Glutamatergic neuron (in vitro differentiated cells): ENCODE results near the gene PPP3R1. TPM values are rescaled to one million over a fixed set of nuclear protein-coding genes. Genes with fewer than 3 reads are reported as not detected.
A peak's percentile ranks its signal among the peaks of the same experiment; 100 is the strongest.

Experiments
- DNase-seq: peaks from one replicate; pipeline ENCODE4 v3.0.0; 2022
- H3K27ac Mint-ChIP-seq: one replicate; pipeline ENCODE4 v1.8.0; 2020; ENCODE audit warnings: mild to moderate bottlenecking, mixed read lengths, inconsistent platforms; ENCODE audit not compliant: unreplicated experiment
- H3K27me3 Mint-ChIP-seq: one replicate; pipeline ENCODE4 v1.8.0; 2020; ENCODE audit warnings: mild to moderate bottlenecking, moderate library complexity, mixed read lengths, inconsistent platforms; ENCODE audit not compliant: unreplicated experiment
- H3K36me3 Mint-ChIP-seq: one replicate; pipeline ENCODE4 v1.8.0; 2020; ENCODE audit warnings: mild to moderate bottlenecking, mixed read lengths, inconsistent platforms; ENCODE audit not compliant: unreplicated experiment
- H3K4me1 Mint-ChIP-seq: one replicate; pipeline ENCODE4 v1.8.0; 2020; ENCODE audit warnings: mild to moderate bottlenecking, low read depth, mixed read lengths, inconsistent platforms; ENCODE audit not compliant: unreplicated experiment
- H3K4me3 Mint-ChIP-seq: one replicate; pipeline ENCODE4 v1.8.0; 2020; ENCODE audit warnings: mild to moderate bottlenecking, mixed read lengths, inconsistent platforms; ENCODE audit not compliant: unreplicated experiment
- H3K9me3 Mint-ChIP-seq: one replicate; pipeline ENCODE4 v1.8.0; 2020; ENCODE audit warnings: mild to moderate bottlenecking, moderate library complexity, mixed read lengths, inconsistent platforms; ENCODE audit not compliant: unreplicated experiment
- CTCF ChIP-seq: fragments of 200-600 bp; sonication (generic); IDR thresholded peaks from one replicate; pipeline ENCODE4 v1.5.0; 2021; ENCODE audit not compliant: partially characterized antibody, unreplicated experiment
- total RNA-seq: library from RNA; stranded (reverse); fragmentation: NEBNext Ultra II Directional; extraction: Animal tissue kit (Norgen Biotek cat#: 25700); gene quantifications from one replicate; pipeline ENCODE4 v1.2.1, GENCODE V29; 2021; ENCODE audit not compliant: unreplicated experiment

PPP3R1 gene
- total RNA-seq, 1 donor from 2014 or later, result 53.4 TPM

- Mint-ChIP-seq H3K4me3 (no peak overlapping the region), H3K36me3 (no peaks in the 10 kb centered on the region), H3K27me3 (no peaks in the 10 kb centered on the region), H3K4me1 (no peaks in the 10 kb centered on the region), H3K9me3 (no peaks in the 10 kb centered on the region), H3K27ac (no peak overlapping the region)
- no peak for DNase-seq
- no peak for TF ChIP-seq CTCF
Observed at GRCh38 chr2:68266655-68267054, 14.3 kb upstream of the PPP3R1 start.

GRCh38 chr2:68263632-68264031, 11.3 kb upstream of the PPP3R1 start:
- Mint-ChIP-seq H3K36me3 (no peaks in the 10 kb centered on the region), H3K9me3 (no peaks in the 10 kb centered on the region), H3K4me1 (no peaks in the 10 kb centered on the region), H3K27me3 (no peaks in the 10 kb centered on the region), H3K4me3 (no peak overlapping the region), H3K27ac (no peak overlapping the region)
- DNase-seq, result no peak
- TF ChIP-seq CTCF, result no peak

DNA sequence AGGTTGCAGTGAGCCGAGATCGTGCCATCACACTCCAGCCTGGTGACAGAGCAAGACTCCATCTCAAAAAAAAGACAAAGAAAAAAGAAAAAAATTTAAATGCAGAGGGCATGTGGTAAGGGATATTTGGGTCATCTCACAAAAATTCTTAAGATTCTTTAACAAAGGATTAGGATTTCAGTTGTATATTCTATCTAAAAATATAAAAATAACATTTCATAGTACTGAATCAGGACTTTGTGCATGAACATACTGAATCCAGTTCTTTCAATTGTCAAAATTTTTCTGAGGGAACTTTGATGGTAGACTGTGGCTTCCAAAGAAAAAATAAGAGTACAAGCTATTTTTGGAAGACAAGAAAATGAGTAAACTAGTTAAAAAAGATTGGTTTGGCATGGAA, 6.5 kb upstream of the PPP3R1 start:
- no peak overlapping the region for H3K4me3 Mint-ChIP-seq
- H3K36me3 Mint-ChIP-seq, result no peaks in the 10 kb centered on the region
- DNase-seq, result no peak
- no peak overlapping the region for H3K27ac Mint-ChIP-seq
- peaks cover 1% of the 10 kb centered on the region for H3K9me3 Mint-ChIP-seq
- H3K27me3 Mint-ChIP-seq, result no peaks in the 10 kb centered on the region
- H3K4me1 Mint-ChIP-seq, result peaks cover 2% of the 10 kb centered on the region
- no peak for TF ChIP-seq CTCF

- DNase-seq, result no peak
- Mint-ChIP-seq H3K27me3 (peaks cover 9% of the 10 kb centered on the region), H3K4me3 (no peak overlapping the region), H3K9me3 (peaks cover 6% of the 10 kb centered on the region), H3K36me3 (no peaks in the 10 kb centered on the region), H3K27ac (no peak overlapping the region), H3K4me1 (peaks cover 2% of the 10 kb centered on the region)
- no peak for TF ChIP-seq CTCF
Observed at GRCh38 chr2:68256093-68256450, 3.7 kb upstream of the PPP3R1 start.

- Mint-ChIP-seq H3K4me3 (peak overlapping the region; percentile 87), H3K36me3 (no peaks in the 10 kb centered on the region), H3K27ac (peak overlapping the region; percentile 84), H3K9me3 (peaks cover 9% of the 10 kb centered on the region), H3K4me1 (peaks cover 9% of the 10 kb centered on the region), H3K27me3 (peaks cover 11% of the 10 kb centered on the region)
- TF ChIP-seq CTCF, result no peak
- no peak for DNase-seq
Observed at GRCh38 chr2:68253219-68254068, 1.1 kb upstream of the PPP3R1 start.
